Osteocyte (in vitro differentiated cells): ENCODE data around the gene LHFPL3. TPM values are rescaled to one million over a fixed set of nuclear protein-coding genes. Genes with fewer than 3 reads are reported as not detected.

ENCODE experiments used
- DNase-seq: peaks from one replicate; pipeline ENCODE4 v3.0.0; 2021; ENCODE audit warnings: mixed read lengths; ENCODE audit not compliant: unreplicated experiment; ENCODE audit errors: extremely low spot score
- H3K27ac Mint-ChIP-seq: one replicate; pipeline ENCODE4 v1.8.0; 2021; ENCODE audit warnings: mild to moderate bottlenecking, mixed read lengths; ENCODE audit not compliant: unreplicated experiment
- H3K27me3 Mint-ChIP-seq: one replicate; pipeline ENCODE4 v1.8.0; 2021; ENCODE audit warnings: mixed read lengths; ENCODE audit not compliant: unreplicated experiment
- H3K36me3 Mint-ChIP-seq: one replicate; pipeline ENCODE4 v1.8.0; 2021; ENCODE audit warnings: mixed read lengths; ENCODE audit not compliant: unreplicated experiment
- H3K4me1 Mint-ChIP-seq: one replicate; pipeline ENCODE4 v1.8.0; 2021; ENCODE audit warnings: mixed read lengths; ENCODE audit not compliant: unreplicated experiment
- H3K4me3 Mint-ChIP-seq: one replicate; pipeline ENCODE4 v1.8.0; 2021; ENCODE audit warnings: mild to moderate bottlenecking, moderate library complexity, mixed read lengths; ENCODE audit not compliant: unreplicated experiment
- H3K9me3 Mint-ChIP-seq: one replicate; pipeline ENCODE4 v1.8.0; 2021; ENCODE audit warnings: mixed read lengths; ENCODE audit not compliant: unreplicated experiment
- total RNA-seq: library from RNA; stranded (reverse); gene quantifications from 2 replicates; pipeline ENCODE4 v1.2.1, GENCODE V29; 2021
- TF ChIP-seq, protein P1 (sequence below): fragments of 200-600 bp; sonication (generic); IDR thresholded peaks from 2 replicates; pipeline ENCODE4 v1.5.0; 2021; ENCODE audit warnings: antibody characterized with exemption, mild to moderate bottlenecking, moderate library complexity

The LHFPL3 gene
- total RNA-seq, 1 donor from 2014 or later, result not detected

DNA sequence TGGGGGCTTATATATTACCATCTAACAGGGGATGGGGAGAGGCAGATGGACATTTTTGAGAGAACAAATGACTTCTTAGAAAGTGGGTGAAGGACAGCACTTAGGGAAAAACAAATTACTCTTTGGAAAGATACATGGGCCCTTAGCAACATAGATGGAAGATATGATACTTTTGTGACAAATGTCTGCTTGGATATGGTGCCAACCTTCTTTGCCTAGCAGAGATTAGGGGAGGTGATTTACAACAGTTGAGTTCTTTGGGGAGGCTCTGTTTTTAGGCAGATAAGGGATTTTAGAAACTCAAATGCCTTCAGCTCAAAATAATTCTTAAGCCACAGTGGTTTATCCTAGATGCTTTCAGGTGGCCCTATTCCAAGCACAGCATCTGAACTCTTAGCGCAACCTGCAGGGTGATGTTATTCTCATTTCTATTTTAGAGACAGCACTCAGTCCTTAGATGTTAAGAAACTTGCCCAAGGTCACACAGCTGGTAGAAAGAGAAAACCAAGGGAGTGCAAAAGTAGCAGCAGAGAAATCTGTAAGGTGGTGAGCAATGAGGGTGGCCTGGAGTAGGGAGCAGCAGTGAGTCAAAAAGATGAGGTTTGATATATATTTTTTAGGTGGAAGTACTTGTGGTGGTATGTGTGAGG, 610.5 kb downstream of the LHFPL3 start:
- Mint-ChIP-seq H3K4me1 (no peaks in the 10 kb centered on the region), H3K9me3 (no peaks in the 10 kb centered on the region), H3K27ac (no peak overlapping the region), H3K36me3 (no peaks in the 10 kb centered on the region), H3K27me3 (no peaks in the 10 kb centered on the region), H3K4me3 (no peak overlapping the region)
- TF ChIP-seq, protein P1, sequence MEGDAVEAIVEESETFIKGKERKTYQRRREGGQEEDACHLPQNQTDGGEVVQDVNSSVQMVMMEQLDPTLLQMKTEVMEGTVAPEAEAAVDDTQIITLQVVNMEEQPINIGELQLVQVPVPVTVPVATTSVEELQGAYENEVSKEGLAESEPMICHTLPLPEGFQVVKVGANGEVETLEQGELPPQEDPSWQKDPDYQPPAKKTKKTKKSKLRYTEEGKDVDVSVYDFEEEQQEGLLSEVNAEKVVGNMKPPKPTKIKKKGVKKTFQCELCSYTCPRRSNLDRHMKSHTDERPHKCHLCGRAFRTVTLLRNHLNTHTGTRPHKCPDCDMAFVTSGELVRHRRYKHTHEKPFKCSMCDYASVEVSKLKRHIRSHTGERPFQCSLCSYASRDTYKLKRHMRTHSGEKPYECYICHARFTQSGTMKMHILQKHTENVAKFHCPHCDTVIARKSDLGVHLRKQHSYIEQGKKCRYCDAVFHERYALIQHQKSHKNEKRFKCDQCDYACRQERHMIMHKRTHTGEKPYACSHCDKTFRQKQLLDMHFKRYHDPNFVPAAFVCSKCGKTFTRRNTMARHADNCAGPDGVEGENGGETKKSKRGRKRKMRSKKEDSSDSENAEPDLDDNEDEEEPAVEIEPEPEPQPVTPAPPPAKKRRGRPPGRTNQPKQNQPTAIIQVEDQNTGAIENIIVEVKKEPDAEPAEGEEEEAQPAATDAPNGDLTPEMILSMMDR, result no peak
- no peak for DNase-seq

DNA sequence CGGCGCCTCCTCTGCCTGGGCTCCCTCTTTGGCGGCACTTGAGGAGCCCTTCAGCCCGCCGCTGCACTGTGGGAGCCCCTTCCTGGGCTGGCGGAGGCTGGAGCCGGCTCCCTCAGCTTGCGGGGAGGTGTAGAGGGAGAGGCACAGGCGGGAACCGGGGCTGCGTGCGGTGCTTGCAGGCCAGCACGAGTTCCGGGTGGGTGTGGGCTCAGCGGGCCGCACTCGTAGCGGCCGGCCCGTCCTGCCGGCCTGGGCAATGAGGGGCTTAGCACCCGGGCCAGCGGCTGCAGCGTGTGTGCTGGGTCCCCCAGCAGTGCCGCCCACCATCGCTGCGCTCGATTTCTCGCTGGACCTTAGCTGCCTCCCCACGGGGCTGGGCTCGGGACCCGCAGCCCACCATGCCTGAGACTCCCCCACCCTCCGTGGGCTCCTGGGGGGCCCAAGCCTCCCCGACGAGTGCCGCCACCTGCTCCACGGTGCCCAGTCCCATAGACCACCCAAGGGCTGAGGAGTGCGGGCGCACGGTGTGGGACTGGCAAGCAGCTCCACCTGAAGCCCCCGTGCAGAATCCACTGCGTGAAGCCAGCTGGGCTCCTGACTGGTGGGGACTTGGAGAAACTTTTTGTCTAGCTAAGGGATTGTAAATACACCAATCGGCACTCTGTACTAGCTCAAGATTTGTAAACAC, 611.8 kb downstream of the LHFPL3 start:
- Mint-ChIP-seq H3K36me3 (no peaks in the 10 kb centered on the region), H3K4me3 (no peak overlapping the region), H3K4me1 (peaks cover 11% of the 10 kb centered on the region), H3K27ac (no peak overlapping the region), H3K27me3 (no peaks in the 10 kb centered on the region), H3K9me3 (no peaks in the 10 kb centered on the region)
- no peak for DNase-seq
- TF ChIP-seq, protein P1, result no peak

DNA sequence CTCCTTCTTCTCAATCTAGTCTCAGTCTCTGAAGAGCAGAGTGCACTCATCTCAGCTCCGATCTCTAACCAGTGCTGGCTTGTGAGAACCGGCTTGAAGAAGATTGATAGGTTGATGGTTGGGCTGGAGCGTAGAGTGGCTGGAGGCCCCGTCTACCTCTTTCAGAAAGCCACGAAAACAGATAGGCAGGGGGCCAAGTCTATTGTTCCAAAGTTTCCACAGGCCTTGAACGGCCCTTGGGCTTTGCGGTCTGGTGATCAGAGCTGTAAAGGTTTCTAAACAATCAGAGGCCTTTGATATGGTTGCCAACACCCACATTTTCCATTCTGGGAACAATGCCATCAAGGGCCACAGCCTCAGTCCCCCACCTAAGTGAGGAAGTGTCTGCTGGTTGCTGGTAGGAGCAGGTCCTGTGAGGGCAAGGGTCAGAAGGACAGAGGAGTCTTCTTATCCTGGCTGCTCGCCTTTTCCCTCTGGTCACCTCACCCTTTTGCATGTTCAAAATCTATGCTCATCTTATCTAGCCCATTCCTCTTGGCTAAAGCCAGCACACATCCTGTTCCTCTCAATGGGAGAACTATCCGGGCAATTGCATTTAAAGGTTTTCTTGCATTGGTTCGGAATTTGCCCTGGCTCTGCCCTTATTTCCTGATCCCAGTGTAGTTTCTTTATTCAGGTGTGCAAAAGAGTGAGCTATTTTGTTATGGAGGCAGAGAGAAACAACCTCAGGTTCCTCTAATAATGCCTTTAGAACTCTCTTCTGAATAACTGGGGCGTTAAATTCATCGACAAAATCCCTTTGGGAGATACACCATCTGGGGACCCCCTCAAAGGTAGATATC, 615.3 kb downstream of the LHFPL3 start:
- Mint-ChIP-seq H3K4me3 (no peak overlapping the region), H3K36me3 (no peaks in the 10 kb centered on the region), H3K9me3 (no peaks in the 10 kb centered on the region), H3K27me3 (no peaks in the 10 kb centered on the region), H3K27ac (peak overlapping the region; percentile 98), H3K4me1 (peaks cover 16% of the 10 kb centered on the region)
- no peak for DNase-seq
- TF ChIP-seq, protein P1, result no peak

DNA sequence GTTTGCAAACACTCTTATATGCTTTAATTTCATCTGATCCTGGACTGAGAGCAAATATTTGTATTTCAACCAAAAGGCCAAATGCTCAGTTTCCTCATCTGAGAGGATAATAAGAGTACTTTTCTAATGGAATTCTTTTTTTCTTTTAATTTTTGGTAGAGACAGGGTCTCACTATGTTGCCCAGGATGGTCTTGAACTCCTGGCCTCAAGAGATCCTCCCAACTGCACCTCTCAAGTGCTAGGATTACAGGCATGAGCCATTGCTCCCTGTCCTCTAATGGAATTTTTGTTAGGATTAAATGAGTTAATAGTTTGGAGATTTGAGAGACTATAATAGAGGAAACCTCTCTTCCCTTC, 617.2 kb downstream of the LHFPL3 start:
- H3K9me3 Mint-ChIP-seq, result no peaks in the 10 kb centered on the region
- peaks cover 17% of the 10 kb centered on the region for H3K4me1 Mint-ChIP-seq

More for the DNA sequence above, 617.2 kb downstream of the LHFPL3 start:
- Mint-ChIP-seq H3K27me3 (no peaks in the 10 kb centered on the region), H3K36me3 (no peaks in the 10 kb centered on the region), H3K4me3 (peak overlapping the region; percentile 53), H3K27ac (peak overlapping the region; percentile 98)
- TF ChIP-seq, protein P1, result no peak
- no peak for DNase-seq
